ENCODE measurements around the gene RRAS. TPM values are rescaled to one million over a fixed set of nuclear protein-coding genes. Genes with fewer than 3 reads are reported as not detected.

RRAS gene
- total RNA-seq, result 10 to 100 TPM; 31.8 to 97.6 (median 58.2) TPM

- H3K4me3 ChIP-seq, result peak within 1 kb of the TSS; percentile 30 to 85 (median 74)
- in situ Hi-C loops (cut with MboI; ENCODE audit: low pct_ligation_motif_present in 1 of 4, low pct_unique_long_range_greater_than_20kb in 1 of 4, low sequenced_read_pairs in 3 of 4), result no loop called here
- H3K36me3 ChIP-seq, result no peaks in the 10 kb centered on the region
- H3K9me3 ChIP-seq, result no peaks in the 10 kb centered on the region
- peak; percentile 100 for DNase-seq
- peak within 1 kb of the TSS; percentile 97 to 100 (median 100) for H3K27ac ChIP-seq
- H3K4me1 ChIP-seq, result peaks cover 16 to 71% (median 49%) of the 10 kb centered on the region in 4 donors
- no peaks in the 10 kb centered on the region for H3K27me3 ChIP-seq
- intact Hi-C loops (cut with DNase I; ENCODE audit: low total_unique reads), result no loop called here
- no peak for TF ChIP-seq CTCF (IDR thresholded peaks at IDR 0.05)
- peak; percentile 61 for TF ChIP-seq EP300 (IDR thresholded peaks at IDR 0.05; ENCODE audit: low read depth)
- TF ChIP-seq POLR2A (IDR thresholded peaks at IDR 0.05), result peak; percentile 95
- peak; percentile 86 to 97 (median 86) for TF ChIP-seq POLR2AphosphoS5 (IDR thresholded peaks at IDR 0.05)
- 0% methylated on average over 25 to 51 of the region's 51 CpGs for WGBS, 2 donors (ENCODE audit: low coverage in 1 of 2)
Observed at GRCh38 chr19:49640113-49640898, at the start of gene RRAS. Gene RRAS (minus strand): TSS chr19:49640143. CDS start chr19:49640098, 45 bp downstream.

DNA sequence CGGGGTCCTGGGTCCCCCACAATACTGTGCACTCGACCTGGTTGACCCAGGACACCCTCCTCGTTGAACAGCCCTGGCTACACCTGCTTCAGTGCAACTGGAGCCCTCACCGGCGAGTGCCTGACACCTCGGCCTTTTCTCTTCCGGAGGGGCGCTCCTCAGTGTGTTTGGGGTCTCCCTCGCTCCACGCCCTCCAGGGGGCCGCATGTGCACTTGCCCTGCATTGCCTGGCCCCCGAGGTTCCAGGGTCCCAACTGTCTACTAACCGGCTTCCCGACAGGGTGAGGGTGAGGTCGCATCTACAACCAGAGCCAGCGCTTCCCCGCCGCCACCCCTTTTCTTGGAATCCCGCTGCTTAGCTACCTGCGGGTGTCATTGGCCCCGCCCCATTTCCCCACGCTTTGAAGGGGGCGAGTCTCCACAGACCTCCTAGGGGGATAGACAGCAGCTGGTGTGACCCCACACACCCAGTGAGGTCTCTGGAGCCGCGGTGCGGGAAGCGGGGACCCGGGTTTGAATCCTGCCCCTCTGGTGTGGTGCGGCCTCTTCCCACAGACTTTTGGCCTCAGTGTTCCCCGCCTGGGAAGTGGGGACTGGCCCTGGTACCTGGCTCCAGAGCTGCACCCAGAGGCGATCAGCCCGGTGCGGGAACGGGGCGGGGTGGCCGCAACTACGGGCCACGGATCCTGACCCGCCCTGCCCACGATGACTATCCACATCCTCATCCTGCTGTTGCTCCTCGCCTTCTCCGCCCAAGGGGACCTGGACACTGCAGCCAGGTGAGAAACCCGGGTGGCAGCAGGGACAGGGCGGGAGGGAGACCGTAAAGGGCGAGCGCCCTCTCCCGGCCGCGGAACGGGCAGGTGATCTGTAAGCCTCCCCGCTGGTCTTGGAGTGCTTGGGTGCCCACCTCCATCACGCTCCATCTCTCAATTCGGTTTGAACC lies 49.5 kb upstream of the RRAS start, which contains the start of gene ADM5:
Gene ADM5, plus strand, starts transcription at position 462 of the 946 bp plus-strand sequence. Its CDS starts 244 bp downstream, at position 706.
- H3K27ac ChIP-seq, result peak within 1 kb of the TSS; percentile 24 to 73 (median 54)
- in situ Hi-C loops (cut with MboI; ENCODE audit: low pct_ligation_motif_present in 1 of 4, low pct_unique_long_range_greater_than_20kb in 1 of 4, low sequenced_read_pairs in 3 of 4), result no loop called here
- peak; percentile 70 for DNase-seq

DNA sequence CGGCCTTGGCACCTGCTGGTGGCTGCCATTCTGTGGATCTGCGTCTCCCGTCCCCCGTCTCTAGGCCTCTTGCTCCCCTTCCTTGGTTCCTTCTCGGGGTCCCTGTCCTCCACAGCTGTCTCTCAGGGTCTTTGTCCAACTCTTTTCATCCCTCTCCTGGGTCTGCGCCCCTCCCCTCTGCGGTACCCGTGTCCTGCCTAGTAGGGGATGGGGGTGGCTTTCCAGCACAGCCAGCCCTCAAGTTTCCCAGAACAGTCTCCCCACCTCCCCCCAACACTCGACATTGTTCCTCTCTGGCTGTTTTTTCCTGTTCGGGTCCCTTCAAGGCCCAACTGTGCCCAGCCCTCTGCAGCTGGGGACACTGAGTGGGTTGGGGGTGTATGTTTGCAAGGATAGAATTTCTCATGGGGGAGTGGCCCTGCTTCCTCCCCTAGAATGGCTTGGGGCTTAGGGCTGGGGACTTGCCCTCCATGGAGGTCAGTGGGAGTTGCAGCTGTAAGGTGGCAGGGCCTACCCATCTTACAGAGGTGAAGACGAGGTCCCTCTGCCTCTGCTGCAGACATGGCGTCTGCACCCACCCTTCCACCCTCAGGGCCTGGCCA lies 48.7 kb upstream of the RRAS start:
- H3K4me3 ChIP-seq, result no peak overlapping the region
- H3K27me3 ChIP-seq, result peaks cover 42% of the 10 kb centered on the region
- TF ChIP-seq CTCF (IDR thresholded peaks at IDR 0.05) (no peak), POLR2AphosphoS5 (IDR thresholded peaks at IDR 0.05) (no peak), POLR2A (IDR thresholded peaks at IDR 0.05) (no peak), EP300 (IDR thresholded peaks at IDR 0.05; ENCODE audit: low read depth) (no peak)
- no peak overlapping the region for H3K27ac ChIP-seq
- DNase-seq, result no peak
- intact Hi-C loops (cut with DNase I; ENCODE audit: low total_unique reads), result loop anchor here (10.0 kb wide), 1 partner anchor 214 kb away; the partner anchor contains the start of gene FLT3LG
- H3K4me1 ChIP-seq, result peaks cover 11 to 26% (median 20%) of the 10 kb centered on the region in 4 donors
- in situ Hi-C loops (cut with MboI; ENCODE audit: low pct_ligation_motif_present in 1 of 4, low pct_unique_long_range_greater_than_20kb in 1 of 4, low sequenced_read_pairs in 3 of 4), result no loop called here
- H3K9me3 ChIP-seq, result no peaks in the 10 kb centered on the region
- 74 to 76% methylated on average over 5 to 12 of the region's 12 CpGs for WGBS, 2 donors (ENCODE audit: low coverage in 1 of 2)
- H3K36me3 ChIP-seq, result peaks cover 0 to 10% (median 2%) of the 10 kb centered on the region in 4 donors

More for the DNA sequence above, 49.5 kb upstream of the RRAS start, which contains the start of gene ADM5:
- no peaks in the 10 kb centered on the region for H3K9me3 ChIP-seq
- peaks cover 0 to 10% (median 2%) of the 10 kb centered on the region in 4 donors for H3K36me3 ChIP-seq
- 42% methylated on average over 42 of the region's 54 CpGs; no CpG with 5 or more reads in 1 of the 2 donors for WGBS, 2 donors (ENCODE audit: low coverage in 1 of 2)
- H3K27me3 ChIP-seq, result peaks cover 42% of the 10 kb centered on the region
- H3K4me3 ChIP-seq, result peak within 1 kb of the TSS; percentile 20 to 54 (median 37)
- peaks cover 11 to 26% (median 20%) of the 10 kb centered on the region in 4 donors for H3K4me1 ChIP-seq
- intact Hi-C loops (cut with DNase I; ENCODE audit: low total_unique reads), result loop anchor here (10.0 kb wide), 1 partner anchor 215 kb away; the partner anchor contains the start of gene FLT3LG
- TF ChIP-seq POLR2AphosphoS5 (IDR thresholded peaks at IDR 0.05) (peak in 1 of 3 donors; percentile 29), POLR2A (IDR thresholded peaks at IDR 0.05) (no peak), CTCF (IDR thresholded peaks at IDR 0.05) (peak; percentile 35 to 59 (median 48)), EP300 (IDR thresholded peaks at IDR 0.05; ENCODE audit: low read depth) (no peak)
